ENCODE measurements around the gene GALNT16.
"Not testable (repeated sequence)": the region's sequence is repeated elsewhere in the genome, so short reads cannot be mapped to it uniquely, and the experiment has no call there.

DNA sequence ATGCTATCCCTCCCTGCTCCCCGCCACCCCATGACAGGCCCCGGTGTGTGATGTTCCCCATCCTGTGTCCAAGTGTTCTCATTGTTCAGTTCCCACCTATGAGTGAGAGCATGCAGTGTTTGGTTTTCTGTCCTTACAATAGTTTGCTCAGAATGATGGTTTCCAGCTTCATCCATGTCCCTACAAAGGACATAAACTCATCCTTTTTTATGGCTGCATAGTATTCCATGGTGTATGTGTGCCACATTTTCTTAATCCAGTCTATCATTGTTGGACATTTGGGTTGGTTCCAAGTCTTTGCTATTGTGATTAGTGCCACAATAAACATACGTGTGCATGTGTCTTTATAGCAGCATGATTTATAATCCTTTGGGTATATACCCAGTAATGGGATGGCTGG is 17.4 kb downstream of the GALNT16 start:
- TF ChIP-seq, protein P1, sequence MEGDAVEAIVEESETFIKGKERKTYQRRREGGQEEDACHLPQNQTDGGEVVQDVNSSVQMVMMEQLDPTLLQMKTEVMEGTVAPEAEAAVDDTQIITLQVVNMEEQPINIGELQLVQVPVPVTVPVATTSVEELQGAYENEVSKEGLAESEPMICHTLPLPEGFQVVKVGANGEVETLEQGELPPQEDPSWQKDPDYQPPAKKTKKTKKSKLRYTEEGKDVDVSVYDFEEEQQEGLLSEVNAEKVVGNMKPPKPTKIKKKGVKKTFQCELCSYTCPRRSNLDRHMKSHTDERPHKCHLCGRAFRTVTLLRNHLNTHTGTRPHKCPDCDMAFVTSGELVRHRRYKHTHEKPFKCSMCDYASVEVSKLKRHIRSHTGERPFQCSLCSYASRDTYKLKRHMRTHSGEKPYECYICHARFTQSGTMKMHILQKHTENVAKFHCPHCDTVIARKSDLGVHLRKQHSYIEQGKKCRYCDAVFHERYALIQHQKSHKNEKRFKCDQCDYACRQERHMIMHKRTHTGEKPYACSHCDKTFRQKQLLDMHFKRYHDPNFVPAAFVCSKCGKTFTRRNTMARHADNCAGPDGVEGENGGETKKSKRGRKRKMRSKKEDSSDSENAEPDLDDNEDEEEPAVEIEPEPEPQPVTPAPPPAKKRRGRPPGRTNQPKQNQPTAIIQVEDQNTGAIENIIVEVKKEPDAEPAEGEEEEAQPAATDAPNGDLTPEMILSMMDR (IDR thresholded peaks at IDR 0.05): not testable (repeated sequence)
- not testable (repeated sequence) for TF ChIP-seq POLR2A, POLR2AphosphoS5 (IDR thresholded peaks at IDR 0.05)

Measured in suprapubic skin (tissue), 4 donors.